NB4 (cell line): ENCODE results near the gene GJA1.

Experiments used
- CTCF ChIP-seq: IDR thresholded peaks from one replicate; pipeline ENCODE4 v1.5.1; 2012; ENCODE audit warnings: low read depth, low read length
- MYC ChIP-seq: IDR thresholded peaks from 2 replicates; pipeline ENCODE4 v1.6.1; 2011; ENCODE audit warnings: low read depth, low read length
- POLR2A ChIP-seq: IDR thresholded peaks from 2 replicates; pipeline ENCODE4 v1.6.1; 2011; ENCODE audit warnings: mild to moderate bottlenecking; ENCODE audit not compliant: insufficient read length; ENCODE audit errors: extremely low read depth

GRCh38 chr6:121435444-121436069 is at the start of gene GJA1:
- TF ChIP-seq CTCF (no peak), POLR2A (peak; percentile 28), MYC (no peak)
